NOMO-1 (cell line): ENCODE data around the gene LRP1.

ENCODE experiments used
- DNase-seq, 2 experiments: peaks; one replicate each; lab custom pipeline; 2025; ENCODE audit not compliant: unreplicated experiment in 2 of 2; lab: John Stamatoyannopoulos, UW

Gene LRP1

GRCh38 chr12:57151741-57152630 lies 23.7 kb downstream of the LRP1 start:
- no peak for DNase-seq

- DNase-seq, result no peak
These were observed 24.4 kb downstream of the LRP1 start for GRCh38 chr12:57152639-57153038.

GRCh38 chr12:57153415-57153997 lies 25.2 kb downstream of the LRP1 start:
- DNase-seq, result no peak

DNA sequence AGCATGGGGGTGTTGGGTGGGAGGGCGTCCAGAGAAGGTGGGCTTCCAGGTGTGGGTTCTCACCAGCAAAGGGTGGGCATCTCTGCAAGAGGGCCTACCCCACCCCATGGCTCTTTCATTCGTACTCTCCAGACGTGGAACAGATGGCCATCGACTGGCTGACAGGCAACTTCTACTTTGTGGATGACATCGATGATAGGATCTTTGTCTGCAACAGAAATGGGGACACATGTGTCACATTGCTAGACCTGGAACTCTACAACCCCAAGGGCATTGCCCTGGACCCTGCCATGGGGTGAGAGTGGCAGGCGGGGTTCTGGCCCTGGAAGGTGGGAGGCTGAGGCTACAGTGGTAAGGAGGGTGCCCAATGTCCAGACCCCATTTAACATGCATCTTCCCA lies 25.8 kb downstream of the LRP1 start:
- no peak for DNase-seq

GRCh38 chr12:57154804-57155434 lies 26.6 kb downstream of the LRP1 start:
- peak; percentile 21 to 48 for DNase-seq

GRCh38 chr12:57156701-57157403 lies 28.6 kb downstream of the LRP1 start:
- peak in 1 of 2 experiments; percentile 12 for DNase-seq

- DNase-seq, result peak; percentile 31 to 79
These were observed 29.4 kb downstream of the LRP1 start for GRCh38 chr12:57157588-57158173.

GRCh38 chr12:57158186-57158585 lies 29.9 kb downstream of the LRP1 start:
- DNase-seq, result no peak

DNA sequence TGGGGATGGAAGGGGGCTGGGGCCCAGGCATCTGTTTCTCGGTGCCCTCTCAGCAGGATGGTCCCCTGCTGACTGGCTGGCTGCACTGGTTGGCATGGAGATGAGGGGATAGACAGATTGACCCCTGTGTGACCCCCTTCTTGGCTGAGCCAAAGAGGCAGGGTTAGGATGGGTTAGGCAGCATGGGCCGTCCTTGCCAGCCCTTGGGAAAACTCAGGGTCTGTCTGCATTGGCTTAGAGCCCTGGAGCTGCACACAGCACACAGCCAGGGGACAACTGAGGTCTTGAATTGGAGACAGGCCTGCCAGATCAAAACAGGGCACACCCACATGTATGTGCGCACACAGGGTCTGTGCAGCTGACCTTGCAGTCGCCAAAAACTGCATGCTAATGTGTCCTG lies 30.4 kb downstream of the LRP1 start:
- DNase-seq, result no peak

DNA sequence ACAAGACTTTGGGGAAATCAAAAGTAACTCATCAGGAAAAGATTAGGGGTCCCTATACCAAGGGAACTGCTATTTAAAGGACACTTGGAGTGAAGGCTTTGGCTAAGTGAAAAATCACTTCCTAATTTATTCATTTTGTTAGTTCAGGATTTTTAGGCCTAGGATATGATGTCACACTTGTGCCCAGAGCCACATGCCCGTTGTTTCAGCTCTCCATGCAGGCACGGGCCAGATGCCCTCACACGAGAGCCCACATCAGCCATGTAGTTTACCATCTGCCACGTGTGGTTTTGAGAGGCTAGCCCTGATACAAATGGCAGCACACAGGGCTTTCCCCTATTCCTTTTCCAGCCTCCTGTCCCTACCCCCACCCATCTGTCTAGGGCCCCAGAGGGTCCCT lies 31.0 kb downstream of the LRP1 start:
- DNase-seq, result no peak

GRCh38 chr12:57160040-57160439 lies 31.8 kb downstream of the LRP1 start:
- DNase-seq, result no peak

DNA sequence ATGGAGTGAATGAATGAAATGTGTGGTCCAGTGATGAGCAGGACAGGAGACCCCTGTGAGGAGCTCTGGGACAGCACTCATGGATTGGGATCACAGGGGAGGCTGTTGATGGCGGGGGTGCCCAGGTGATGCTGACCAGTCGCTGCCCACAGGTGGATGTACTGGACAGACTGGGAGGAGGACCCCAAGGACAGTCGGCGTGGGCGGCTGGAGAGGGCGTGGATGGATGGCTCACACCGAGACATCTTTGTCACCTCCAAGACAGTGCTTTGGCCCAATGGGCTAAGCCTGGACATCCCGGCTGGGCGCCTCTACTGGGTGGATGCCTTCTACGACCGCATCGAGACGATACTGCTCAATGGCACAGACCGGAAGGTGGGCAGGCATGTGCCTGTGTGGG lies 32.5 kb downstream of the LRP1 start:
- no peak for DNase-seq

- DNase-seq, result no peak
These were observed 33.2 kb downstream of the LRP1 start for GRCh38 chr12:57161491-57161890.

DNA sequence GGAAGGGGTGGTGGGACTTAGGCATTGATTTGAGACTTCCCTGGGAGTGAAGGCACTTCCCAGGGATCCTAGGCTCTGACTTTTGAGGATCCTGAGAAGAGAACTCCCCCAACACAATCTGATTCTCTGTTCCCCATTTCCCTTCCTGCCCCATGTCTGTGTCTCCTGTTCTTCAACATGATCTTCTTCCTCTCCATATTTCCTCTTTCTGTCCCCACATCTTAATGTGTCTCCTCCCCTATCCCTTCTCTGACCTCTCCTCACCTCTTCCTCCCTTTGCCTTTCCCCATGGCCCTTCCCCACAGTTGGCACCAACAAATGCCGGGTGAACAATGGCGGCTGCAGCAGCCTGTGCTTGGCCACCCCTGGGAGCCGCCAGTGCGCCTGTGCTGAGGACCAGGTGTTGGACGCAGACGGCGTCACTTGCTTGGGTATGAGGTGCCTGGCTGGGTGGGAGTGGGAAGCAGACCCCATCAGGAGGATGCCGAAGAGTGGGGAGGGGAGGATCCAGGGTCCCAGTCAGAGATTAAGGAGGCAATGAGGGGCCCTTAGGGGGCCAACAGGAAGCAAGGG lies 34.4 kb downstream of the LRP1 start:
- DNase-seq, result peak; percentile 35 to 67

GRCh38 chr12:57164454-57164853 lies 36.2 kb downstream of the LRP1 start:
- no peak for DNase-seq

DNA sequence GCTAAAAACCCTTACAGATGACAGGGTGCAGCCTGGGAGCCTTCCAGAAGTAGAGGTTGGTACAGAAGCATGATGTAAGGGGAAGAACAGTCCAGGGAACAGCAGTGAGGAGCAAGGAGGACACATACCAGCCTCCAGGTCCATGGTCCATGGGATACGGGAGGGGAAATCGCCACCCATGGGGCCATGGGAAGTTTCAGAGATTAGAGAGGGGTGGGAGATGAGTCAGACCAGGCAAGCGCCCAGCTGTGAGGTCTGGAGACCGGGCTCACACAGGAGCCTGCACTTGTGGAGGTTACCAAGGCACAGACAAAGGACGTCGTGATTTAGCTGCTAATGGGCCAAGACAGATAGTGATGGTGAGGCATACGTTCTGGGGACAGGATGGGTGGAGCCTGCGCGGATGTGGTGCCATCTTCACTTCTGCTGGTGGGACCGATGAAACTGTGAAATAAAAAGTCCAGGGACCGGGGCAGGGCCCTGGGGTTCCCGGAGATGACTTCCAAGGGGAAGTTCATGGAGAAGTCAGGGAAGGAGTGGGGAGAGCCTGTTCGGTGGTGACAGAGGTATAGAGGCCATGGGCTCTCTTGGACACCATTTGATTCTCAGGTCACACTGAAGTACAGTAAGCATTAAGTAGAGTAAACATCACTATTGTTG lies 36.8 kb downstream of the LRP1 start:
- no peak for DNase-seq

DNA sequence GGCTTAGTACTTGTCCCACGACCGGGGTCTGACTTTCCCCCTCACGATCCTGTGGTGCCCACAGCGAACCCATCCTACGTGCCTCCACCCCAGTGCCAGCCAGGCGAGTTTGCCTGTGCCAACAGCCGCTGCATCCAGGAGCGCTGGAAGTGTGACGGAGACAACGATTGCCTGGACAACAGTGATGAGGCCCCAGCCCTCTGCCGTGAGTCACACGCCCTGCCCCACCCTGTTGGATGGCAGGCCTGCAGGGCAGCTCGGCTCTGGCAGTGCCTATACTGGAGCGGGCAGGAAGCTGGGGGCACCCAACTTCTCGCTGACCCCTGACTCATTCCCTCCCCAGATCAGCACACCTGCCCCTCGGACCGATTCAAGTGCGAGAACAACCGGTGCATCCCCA lies 37.5 kb downstream of the LRP1 start:
- DNase-seq, result no peak

DNA sequence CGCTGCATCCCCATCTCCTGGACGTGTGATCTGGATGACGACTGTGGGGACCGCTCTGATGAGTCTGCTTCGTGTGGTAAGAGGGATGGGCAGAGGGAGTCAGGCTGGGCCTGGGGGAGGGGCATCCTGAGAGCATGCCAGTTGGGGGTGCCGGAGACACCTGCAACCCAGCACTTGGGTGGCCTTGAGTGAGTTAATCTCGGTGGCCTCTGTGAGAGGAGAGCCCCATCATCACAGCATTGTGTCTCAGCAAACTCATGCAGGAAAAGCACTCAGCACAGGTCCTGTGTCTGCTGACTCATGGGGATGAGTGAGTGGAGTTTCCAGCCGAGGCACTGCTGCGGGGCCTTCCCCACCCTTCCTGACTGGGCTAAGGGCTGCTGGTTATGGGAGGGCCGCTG lies 38.7 kb downstream of the LRP1 start:
- DNase-seq, result no peak

DNA sequence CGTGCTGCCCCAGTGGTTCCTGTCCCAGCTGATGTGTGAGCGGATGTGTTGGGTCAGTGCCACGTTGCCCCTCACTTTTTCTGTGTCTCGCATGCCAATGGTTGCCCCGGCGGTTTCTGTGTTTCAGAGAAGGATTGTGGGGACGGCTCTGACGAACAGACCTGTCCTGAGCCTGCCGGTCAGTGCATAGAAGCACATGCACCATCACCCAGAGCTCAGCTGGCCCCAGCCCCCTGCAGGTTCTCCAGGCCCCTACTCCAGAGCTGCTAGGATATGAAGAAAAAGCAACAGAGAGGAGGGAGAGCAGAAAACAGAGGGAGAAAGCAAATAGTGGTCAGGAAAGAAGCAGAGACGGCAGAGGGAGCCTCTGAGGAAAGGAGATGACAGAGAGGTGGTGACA lies 39.8 kb downstream of the LRP1 start:
- DNase-seq, result no peak
